HG02852 (cell line): Measurements from ENCODE around the gene HOXD10.

ENCODE experiments used
- ATAC-seq: cut with Tn5 transposase; IDR thresholded peaks from one replicate; pipeline ENCODE4 v1.9.1; 2021; ENCODE audit warnings: mild to moderate bottlenecking, moderate library complexity; ENCODE audit not compliant: unreplicated experiment

The HOXD10 gene

DNA sequence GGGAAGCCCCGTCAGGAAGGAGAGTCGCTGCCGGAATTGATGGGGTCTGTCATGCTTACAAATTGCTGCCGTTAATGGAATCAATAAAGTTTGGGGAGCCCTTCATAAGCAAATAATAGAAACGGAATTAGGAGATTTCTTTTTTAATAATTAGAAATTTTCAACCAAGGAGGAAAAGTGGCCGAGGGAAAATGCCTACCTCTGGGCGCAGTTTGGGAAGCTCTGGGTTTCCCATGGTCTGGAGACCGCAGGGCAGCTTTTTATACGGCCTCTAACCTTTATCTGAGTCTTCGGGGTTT lies 34.1 kb upstream of the HOXD10 start:
- ATAC-seq: no peak

DNA sequence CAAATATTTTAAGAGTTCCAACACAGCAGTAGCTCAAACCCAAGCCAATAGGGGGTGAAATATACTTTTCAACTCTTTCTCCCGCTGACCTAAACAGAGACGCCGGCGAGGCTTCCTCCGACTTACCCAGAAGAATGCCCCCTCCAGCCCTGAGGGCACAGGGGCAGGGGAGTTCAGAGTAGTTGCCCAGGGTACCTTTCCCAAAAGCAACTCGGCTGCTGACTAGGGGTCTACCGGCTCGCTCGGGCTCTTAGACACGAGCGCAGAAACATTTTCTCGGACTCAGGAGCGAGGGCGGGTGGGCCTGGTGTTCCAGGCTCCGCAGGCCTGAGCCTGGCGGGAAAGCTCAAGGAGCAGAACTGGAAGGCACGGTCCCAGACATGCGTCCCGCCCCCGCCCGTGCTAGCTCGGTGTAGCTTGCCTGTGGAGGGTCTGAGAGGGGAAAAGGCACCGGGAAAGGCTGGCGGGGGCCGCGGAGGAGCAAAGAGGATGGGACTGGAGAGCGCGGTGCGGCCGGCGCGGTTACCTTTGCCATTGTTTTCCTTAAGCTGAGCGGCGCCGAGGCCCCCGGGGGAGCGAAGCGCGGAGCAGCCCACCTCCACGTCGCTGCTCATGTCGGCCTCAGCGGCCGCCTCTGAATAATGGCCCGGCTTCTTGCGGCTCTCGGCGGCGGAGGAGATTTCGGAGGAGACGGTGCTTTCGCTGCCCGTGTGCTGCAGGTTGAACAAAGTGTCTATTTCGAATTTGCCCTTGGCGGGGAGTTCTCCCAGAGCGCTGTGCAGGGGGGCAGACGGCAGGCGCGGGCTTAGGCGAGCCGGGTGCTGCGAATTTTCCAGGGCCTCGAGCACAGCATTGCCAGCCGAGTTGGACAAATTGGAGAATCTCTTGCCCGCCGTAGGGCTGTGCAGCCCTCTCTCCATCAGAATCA lies 33.5 kb upstream of the HOXD10 start:
- ATAC-seq: no peak

DNA sequence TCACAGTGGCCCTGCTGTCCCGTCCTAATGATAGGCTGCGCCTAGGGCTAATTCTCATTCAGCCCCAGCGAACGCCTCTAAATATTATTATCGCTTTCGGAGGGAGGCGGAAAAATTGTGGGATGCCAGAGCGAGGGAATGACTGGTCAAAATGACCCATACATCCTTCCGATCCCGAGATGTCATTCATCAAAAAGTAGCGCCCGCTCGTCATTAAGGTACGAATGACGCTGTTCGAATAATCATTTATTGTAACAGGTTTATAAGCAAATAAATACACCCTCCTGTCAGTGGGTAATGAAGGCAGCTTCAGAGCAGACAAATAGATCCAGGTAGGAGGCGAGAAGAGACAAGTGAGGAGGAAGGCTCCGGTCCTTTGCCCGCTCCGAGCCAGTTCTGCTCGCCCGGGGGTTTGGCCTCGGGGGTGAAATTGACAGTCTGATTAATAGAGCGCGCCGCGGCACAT lies 32.7 kb upstream of the HOXD10 start, which contains the start of gene EVX2:
Gene EVX2, minus strand, starts transcription at position 167 of the 466 bp plus-strand sequence. CDS start 186 bp downstream, outside the sequence.
- ATAC-seq: no peak

DNA sequence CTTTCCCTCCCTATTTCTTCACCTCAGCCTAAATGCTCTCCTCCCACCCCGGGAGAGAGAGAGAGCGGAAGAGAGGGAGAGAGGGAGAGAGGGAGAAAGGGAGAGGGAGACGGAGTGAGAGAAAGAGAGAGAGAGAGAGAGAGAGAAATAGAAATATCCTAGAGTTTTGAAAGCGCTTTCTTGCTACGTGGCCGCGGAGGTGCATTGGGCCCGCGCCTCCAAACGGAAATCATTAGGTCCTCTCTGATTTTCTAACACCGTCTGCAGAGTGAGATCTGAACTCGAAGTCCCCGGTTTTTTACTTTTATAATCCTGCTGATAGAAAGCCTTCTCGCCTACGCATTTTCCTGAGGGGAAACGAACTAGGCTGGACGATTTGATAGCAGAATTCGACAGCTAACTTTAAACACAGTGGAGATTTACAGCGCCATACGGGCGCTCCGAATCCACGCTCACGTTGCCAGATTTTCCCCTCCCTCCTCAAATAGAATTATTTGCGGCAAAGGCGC lies 31.9 kb upstream of the HOXD10 start:
- no peak for ATAC-seq

DNA sequence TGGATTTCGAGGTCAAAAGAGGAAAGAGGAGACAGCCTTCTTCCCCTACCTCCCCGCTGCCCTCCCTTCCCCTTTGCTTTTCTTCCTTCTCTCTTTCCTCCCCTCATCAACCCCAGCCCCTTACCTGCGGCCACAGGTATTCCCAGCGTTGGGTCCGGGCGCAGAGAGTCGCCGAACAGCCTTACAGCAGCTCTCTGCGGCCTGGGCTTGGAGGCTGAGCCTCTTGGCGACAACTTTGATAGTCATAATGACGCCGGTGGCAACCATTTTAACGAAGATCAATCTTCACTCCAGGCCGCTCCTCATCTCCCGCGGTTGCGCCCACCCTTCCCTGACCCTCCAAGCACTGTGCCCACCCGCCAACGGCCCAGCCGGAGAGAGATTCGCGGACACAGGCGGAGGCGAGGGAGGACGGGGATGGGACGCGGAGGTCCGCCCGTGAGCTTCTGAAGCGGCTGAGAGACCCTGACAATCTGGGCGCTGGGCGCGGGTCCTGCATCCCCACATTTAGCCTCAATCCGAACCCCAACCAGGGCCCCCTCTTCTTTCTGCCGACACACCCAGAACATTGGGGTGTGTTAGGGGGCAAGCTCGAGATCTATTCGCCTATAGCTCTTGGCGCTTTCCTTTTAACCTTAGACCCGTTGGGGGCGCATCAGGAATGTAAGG lies 31.3 kb upstream of the HOXD10 start:
- ATAC-seq: no peak

DNA sequence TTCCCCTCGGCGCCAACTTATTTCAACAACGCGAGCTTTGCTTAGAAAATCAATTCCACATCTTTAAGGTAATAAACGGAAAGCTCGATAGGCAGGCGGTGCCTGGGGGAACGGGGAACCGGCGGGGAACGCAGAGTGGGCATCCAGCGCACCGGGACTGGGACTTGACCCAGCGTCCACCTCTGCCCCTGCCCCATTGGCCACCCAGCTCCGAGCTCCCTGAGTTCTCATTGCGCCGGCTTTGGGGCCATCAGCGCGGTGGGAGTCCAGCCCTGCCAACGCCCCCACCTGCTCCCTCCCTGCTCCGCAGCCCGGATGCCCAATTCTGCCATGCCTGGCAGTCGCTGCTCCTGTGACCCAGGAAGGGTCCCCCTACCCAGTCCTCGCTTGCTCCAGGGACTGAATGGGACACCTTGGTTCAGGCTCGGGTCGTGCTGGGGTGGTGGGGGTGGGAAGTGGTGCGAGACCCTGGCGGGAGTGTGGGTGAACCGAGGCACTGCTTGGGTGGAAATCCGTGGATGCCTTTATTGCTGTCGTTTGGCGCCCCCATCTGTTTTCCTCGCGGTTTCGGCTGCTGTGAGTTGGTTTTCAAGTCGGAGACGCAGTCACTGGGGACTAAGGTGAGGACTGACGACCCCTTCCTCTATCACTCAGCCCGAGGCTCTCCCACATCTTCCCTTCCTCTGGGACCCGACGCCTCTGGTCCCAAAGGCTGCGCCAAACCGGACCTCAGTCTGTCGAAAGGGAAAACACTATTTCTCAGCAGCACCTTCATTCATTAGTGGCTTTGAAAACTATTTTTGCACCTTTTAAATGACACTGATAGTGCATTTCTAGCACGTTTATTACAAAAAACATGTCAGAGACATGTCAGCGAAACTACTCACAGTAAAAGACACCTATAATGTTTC lies 30.5 kb upstream of the HOXD10 start:
- no peak for ATAC-seq

- no peak for ATAC-seq
Measured at GRCh38 chr2:176087330-176088047, 29.1 kb upstream of the HOXD10 start.

GRCh38 chr2:176088048-176088936 lies 28.3 kb upstream of the HOXD10 start:
- no peak for ATAC-seq

- no peak for ATAC-seq
Measured at GRCh38 chr2:176088937-176089842, 27.4 kb upstream of the HOXD10 start.

GRCh38 chr2:176089843-176090395 lies 26.7 kb upstream of the HOXD10 start:
- no peak for ATAC-seq

GRCh38 chr2:176090862-176091261 lies 25.7 kb upstream of the HOXD10 start:
- ATAC-seq: no peak

- ATAC-seq: no peak
Measured at GRCh38 chr2:176091329-176092258, 25.0 kb upstream of the HOXD10 start.

DNA sequence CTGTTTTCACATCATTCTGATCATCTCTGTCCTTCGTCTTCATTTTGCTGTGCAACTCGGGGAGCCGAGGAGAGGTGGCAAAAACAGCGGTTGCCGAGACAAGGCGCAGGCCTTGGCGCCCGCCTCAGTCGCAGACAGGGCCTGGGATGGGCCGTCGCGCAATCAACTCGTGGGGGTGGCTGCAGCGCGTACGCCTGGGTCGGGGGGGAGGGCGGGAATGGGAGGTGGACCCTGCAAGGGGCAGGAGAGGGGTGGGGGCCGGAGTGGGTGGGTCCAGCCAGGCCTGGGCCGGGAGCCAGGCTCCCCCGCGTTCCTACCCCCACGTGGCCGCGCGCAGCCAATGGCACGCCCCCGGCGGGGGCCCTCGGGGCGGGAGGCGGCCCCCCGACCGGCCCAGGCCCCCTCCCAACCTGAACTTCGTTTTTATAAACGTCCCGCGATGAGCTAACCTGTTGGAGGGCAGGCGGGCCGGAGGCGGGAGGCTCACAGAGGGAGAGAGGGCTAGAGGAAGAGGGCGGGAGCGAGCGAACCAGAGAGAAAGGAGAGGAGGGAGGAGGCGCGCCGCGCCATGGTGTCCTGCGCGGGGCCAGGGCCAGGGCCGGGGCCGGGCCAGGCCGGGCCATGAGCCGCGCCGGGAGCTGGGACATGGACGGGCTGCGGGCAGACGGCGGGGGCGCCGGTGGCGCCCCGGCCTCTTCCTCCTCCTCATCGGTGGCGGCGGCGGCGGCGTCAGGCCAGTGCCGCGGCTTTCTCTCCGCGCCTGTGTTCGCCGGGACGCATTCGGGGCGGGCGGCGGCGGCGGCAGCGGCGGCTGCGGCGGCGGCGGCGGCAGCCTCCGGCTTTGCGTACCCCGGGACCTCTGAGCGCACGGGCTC lies 24.1 kb upstream of the HOXD10 start, which contains the start of gene HOXD13:
Gene HOXD13, plus strand, starts transcription at position 452 of the 875 bp plus-strand sequence. Its CDS starts 170 bp downstream, at position 622.
- ATAC-seq: no peak

DNA sequence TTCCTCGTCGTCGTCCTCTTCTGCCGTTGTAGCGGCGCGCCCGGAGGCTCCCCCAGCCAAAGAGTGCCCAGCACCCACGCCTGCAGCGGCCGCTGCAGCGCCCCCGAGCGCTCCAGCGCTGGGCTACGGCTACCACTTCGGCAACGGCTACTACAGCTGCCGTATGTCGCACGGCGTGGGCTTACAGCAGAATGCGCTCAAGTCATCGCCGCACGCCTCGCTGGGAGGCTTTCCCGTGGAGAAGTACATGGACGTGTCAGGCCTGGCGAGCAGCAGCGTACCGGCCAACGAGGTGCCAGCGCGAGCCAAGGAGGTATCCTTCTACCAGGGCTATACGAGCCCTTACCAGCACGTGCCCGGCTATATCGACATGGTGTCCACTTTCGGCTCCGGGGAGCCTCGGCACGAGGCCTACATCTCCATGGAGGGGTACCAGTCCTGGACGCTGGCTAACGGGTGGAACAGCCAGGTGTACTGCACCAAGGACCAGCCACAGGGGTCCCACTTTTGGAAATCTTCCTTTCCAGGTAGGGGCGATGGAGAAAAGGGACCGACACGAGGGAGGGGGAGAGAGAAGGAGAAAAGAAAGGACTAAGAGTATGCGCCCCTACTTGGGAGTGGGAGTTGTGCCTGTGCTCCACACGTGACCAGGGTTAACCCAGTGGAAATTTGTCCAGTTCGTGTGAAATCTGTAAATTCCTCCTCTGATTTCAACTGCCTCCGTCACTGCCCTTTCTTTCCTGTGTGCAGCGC lies 23.3 kb upstream of the HOXD10 start:
- no peak for ATAC-seq

GRCh38 chr2:176093898-176094249 lies 22.7 kb upstream of the HOXD10 start:
- ATAC-seq: no peak
